Panc1 (cell line): ENCODE results near the gene B4GALNT4. TPM values are rescaled to one million over a fixed set of nuclear protein-coding genes. Genes with fewer than 3 reads are reported as not detected.
A peak's percentile ranks its signal among the peaks of the same experiment; 100 is the strongest.

Experiments
- ATAC-seq: fragments of 200-7000 bp; cut with Tn5 transposase; 2 replicates; pipeline ENCODE4 v1.9.1; 2020; ENCODE audit warnings: mild to moderate bottlenecking, moderate library complexity
- BruUV-seq: library from RNA; stranded (reverse); fragments of 400-500 nt; replicated peaks from 2 replicates; lab custom pipeline; 2021; lab: Mats Ljungman, UMichigan
- CTCF ChIA-PET: fragments of 300-600 bp; sonication (Branson Sonifier 250); formaldehyde crosslinking; loops from one replicate; lab custom pipeline; 2022; ENCODE audit warnings: antibody characterized with exemption; lab: Charles Lee
- POLR2A ChIA-PET: fragments of 300-600 bp; sonication (Branson Sonifier 250); formaldehyde crosslinking; loops from one replicate; lab custom pipeline; 2022; ENCODE audit warnings: antibody characterized with exemption; lab: Charles Lee
- DNase-seq: peaks from one replicate; pipeline ENCODE4 v3.0.0-alpha.2; 2010; ENCODE audit warnings: low read depth, low spot score
- H3K27ac ChIP-seq: 2 replicates; pipeline ENCODE4 v1.5.1; 2011; ENCODE audit warnings: mild to moderate bottlenecking, low read length, inconsistent platforms
- H3K27me3 ChIP-seq: fragments of 200-500 bp; sonication (Bioruptor generic); 2 replicates; pipeline ENCODE4 v1.6.0; 2014; ENCODE audit warnings: low read length, inconsistent platforms; ENCODE audit not compliant: control insufficient read depth, insufficient read depth
- H3K36me3 ChIP-seq: fragments of 200-500 bp; sonication (Bioruptor generic); 2 replicates; pipeline ENCODE4 v1.5.1; 2014; ENCODE audit warnings: inconsistent platforms, mild to moderate bottlenecking, low read length, moderate library complexity; ENCODE audit not compliant: control insufficient read depth, insufficient read depth
- H3K4me1 ChIP-seq: 2 replicates; pipeline ENCODE4 v1.5.1; 2011; ENCODE audit warnings: inconsistent platforms, mild to moderate bottlenecking, low read length, moderate library complexity; ENCODE audit not compliant: control insufficient read depth, insufficient read depth
- H3K4me3 ChIP-seq, 2 experiments: 2 replicates each; pipeline ENCODE4 v1.5.1; 2011 to 2012; ENCODE audit warnings: low read depth in 2 of 2, low read length in 2 of 2, mild to moderate bottlenecking in 2 of 2, inconsistent platforms in 1 of 2, moderate library complexity in 1 of 2
- H3K9me3 ChIP-seq: fragments of 200-500 bp; sonication (Bioruptor generic); 2 replicates; pipeline ENCODE4 v1.5.1; 2014; ENCODE audit warnings: low read depth, mild to moderate bottlenecking, inconsistent platforms, low read length, moderate library complexity; ENCODE audit not compliant: control insufficient read depth, insufficient read depth
- POLR2AphosphoS5 ChIP-seq: IDR thresholded peaks from 2 replicates; pipeline ENCODE4 v1.6.1; 2012; ENCODE audit warnings: mild to moderate bottlenecking, low read depth, low read length, moderate library complexity
- SIN3A ChIP-seq: IDR thresholded peaks from 2 replicates; pipeline ENCODE4 v1.6.1; 2012; ENCODE audit warnings: low read depth, mild to moderate bottlenecking, low read length, moderate library complexity, borderline replicate concordance; ENCODE audit not compliant: insufficient read depth
- TCF7L2 ChIP-seq: IDR thresholded peaks from 2 replicates; pipeline ENCODE4 v1.6.1; 2011; ENCODE audit warnings: mild to moderate bottlenecking, low read depth, low read length, inconsistent platforms
- in situ Hi-C: cut with HindIII; loops from 2 replicates; pipeline ENCODE4 v1.10.0; 2016; ENCODE audit warnings: low sequenced_read_pairs, low pct_unique_long_range_greater_than_20kb
- intact Hi-C: fragments of 100-400 bp; cut with micrococcal nuclease; formaldehyde crosslinking; loops from one replicate; pipeline ENCODE4 v1.10.0; 2022; ENCODE audit not compliant: unreplicated experiment
- total RNA-seq: library from RNA; stranded (reverse); gene quantifications from one replicate; pipeline ENCODE4 v1.2.1, GENCODE V29; 2021; ENCODE audit not compliant: unreplicated experiment
- TF ChIP-seq, protein P1 (sequence below): fragments of 450-650 bp; IDR thresholded peaks from 2 replicates; pipeline ENCODE4 v1.5.1; 2017; ENCODE audit warnings: mild to moderate bottlenecking
- TF ChIP-seq, protein P2 (sequence below), 2 experiments: IDR thresholded peaks; 2 replicates each; pipeline ENCODE4 v1.6.1; 2011 to 2012; ENCODE audit warnings: low read depth in 2 of 2, control low read depth in 1 of 2, low read length in 1 of 2, mild to moderate bottlenecking in 1 of 2, moderate library complexity in 1 of 2; ENCODE audit not compliant: insufficient read depth in 1 of 2

Gene B4GALNT4
- total RNA-seq, 1 experiment from 2014 or later, result 122 TPM

DNA sequence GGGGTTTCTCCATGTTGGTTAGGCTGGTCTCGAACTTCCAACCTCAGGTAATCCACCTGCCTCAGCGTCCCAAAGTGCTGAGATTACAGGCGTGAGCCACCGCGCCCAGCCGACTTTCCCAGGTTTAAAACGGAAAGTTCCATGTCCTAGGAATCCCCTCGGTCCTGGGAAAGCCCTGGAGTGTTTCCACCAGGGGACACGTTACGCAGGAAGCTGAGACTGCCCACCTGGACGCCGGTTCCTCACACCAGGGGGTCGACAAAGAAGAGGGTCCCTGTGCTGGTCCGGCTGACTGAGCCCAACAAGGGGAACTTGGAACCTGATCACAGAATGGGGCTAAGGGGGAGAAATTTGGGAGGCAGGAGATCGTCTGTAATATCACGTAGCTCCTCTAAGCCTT, 3.5 kb upstream of the B4GALNT4 start:
- ATAC-seq (no peak), DNase-seq (no peak)
- CTCF ChIA-PET, result no interaction called here
- POLR2A ChIA-PET, result no interaction called here
- in situ Hi-C loops, result no loop called here
- Histone ChIP-seq H3K36me3 (no peaks in the 10 kb centered on the region), H3K27me3 (no peaks in the 10 kb centered on the region), H3K4me3 (no peak overlapping the region), H3K9me3 (no peaks in the 10 kb centered on the region), H3K27ac (no peak overlapping the region), H3K4me1 (peaks cover 18% of the 10 kb centered on the region)
- TF ChIP-seq, protein P1, sequence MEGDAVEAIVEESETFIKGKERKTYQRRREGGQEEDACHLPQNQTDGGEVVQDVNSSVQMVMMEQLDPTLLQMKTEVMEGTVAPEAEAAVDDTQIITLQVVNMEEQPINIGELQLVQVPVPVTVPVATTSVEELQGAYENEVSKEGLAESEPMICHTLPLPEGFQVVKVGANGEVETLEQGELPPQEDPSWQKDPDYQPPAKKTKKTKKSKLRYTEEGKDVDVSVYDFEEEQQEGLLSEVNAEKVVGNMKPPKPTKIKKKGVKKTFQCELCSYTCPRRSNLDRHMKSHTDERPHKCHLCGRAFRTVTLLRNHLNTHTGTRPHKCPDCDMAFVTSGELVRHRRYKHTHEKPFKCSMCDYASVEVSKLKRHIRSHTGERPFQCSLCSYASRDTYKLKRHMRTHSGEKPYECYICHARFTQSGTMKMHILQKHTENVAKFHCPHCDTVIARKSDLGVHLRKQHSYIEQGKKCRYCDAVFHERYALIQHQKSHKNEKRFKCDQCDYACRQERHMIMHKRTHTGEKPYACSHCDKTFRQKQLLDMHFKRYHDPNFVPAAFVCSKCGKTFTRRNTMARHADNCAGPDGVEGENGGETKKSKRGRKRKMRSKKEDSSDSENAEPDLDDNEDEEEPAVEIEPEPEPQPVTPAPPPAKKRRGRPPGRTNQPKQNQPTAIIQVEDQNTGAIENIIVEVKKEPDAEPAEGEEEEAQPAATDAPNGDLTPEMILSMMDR, result no peak
- no peak for TF ChIP-seq POLR2AphosphoS5
- TF ChIP-seq, protein P2, sequence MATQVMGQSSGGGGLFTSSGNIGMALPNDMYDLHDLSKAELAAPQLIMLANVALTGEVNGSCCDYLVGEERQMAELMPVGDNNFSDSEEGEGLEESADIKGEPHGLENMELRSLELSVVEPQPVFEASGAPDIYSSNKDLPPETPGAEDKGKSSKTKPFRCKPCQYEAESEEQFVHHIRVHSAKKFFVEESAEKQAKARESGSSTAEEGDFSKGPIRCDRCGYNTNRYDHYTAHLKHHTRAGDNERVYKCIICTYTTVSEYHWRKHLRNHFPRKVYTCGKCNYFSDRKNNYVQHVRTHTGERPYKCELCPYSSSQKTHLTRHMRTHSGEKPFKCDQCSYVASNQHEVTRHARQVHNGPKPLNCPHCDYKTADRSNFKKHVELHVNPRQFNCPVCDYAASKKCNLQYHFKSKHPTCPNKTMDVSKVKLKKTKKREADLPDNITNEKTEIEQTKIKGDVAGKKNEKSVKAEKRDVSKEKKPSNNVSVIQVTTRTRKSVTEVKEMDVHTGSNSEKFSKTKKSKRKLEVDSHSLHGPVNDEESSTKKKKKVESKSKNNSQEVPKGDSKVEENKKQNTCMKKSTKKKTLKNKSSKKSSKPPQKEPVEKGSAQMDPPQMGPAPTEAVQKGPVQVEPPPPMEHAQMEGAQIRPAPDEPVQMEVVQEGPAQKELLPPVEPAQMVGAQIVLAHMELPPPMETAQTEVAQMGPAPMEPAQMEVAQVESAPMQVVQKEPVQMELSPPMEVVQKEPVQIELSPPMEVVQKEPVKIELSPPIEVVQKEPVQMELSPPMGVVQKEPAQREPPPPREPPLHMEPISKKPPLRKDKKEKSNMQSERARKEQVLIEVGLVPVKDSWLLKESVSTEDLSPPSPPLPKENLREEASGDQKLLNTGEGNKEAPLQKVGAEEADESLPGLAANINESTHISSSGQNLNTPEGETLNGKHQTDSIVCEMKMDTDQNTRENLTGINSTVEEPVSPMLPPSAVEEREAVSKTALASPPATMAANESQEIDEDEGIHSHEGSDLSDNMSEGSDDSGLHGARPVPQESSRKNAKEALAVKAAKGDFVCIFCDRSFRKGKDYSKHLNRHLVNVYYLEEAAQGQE (IDR thresholded peaks at IDR 0.05; ENCODE audit: insufficient read depth in 1 of 2, low read depth in 2 of 2, low read length in 1 of 2), result no peak
- no peak for TF ChIP-seq SIN3A
- BruUV-seq, result no TSS peak
- intact Hi-C loops, result no loop called here

DNA sequence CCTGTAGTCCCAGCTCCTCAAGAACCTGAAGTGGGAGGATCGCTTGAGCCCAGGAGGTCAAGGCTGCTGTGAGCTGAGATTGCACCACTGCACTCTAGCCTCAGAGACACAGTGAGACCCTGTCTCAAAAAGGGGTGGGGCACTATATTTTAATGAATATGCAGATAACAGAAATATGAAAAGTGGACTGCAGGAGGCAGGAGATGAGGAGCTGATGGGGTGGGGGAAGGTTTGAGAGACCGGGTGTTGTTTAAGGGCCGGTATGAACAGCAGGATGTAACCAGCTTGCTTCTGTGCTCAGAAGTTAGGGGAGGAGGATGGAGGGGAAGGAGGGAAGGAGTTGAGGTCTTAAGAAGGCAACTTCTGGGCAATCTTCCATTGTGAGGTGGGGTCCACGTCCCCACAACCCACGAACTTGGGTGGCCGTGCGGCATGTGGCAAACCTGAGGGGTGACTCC, 1.3 kb upstream of the B4GALNT4 start:
- ATAC-seq (peak; percentile 13), DNase-seq (no peak)
- Histone ChIP-seq H3K36me3 (no peaks in the 10 kb centered on the region), H3K9me3 (no peaks in the 10 kb centered on the region), H3K27ac (peak overlapping the region; percentile 79), H3K4me3 (peak overlapping the region; percentile 37 to 52; a peak in 3 of 4 replicates), H3K27me3 (no peaks in the 10 kb centered on the region), H3K4me1 (peaks cover 27% of the 10 kb centered on the region)
- intact Hi-C loops (no loop called here), in situ Hi-C loops (no loop called here)
- BruUV-seq, result no TSS peak
- TF ChIP-seq SIN3A (no peak), TCF7L2 (no peak)
- TF ChIP-seq, protein P1, result no peak
- POLR2A ChIA-PET, result no interaction called here
- CTCF ChIA-PET, result interaction anchor here (1.2 to 1.4 kb wide), 4 partner anchors 9 to 80 kb away, joined by 3 to 14 read pairs (median 4); no protein-coding TSS in a partner anchor
